A673 (cell line): ENCODE measurements around the gene CACNG4. TPM values are rescaled to one million over a fixed set of nuclear protein-coding genes. Genes with fewer than 3 reads are reported as not detected.

ENCODE experiments used
- BruUV-seq: library from RNA; stranded (reverse); fragments of 400-500 nt; replicated peaks from 2 replicates; lab custom pipeline; 2021; lab: Mats Ljungman, UMichigan
- CTCF ChIA-PET: fragments of 300-600 bp; sonication (Branson Sonifier 250); formaldehyde crosslinking; loops from one replicate; lab custom pipeline; 2022; ENCODE audit warnings: antibody characterized with exemption; lab: Charles Lee
- POLR2A ChIA-PET: fragments of 300-600 bp; sonication (Branson Sonifier 250); formaldehyde crosslinking; loops from one replicate; lab custom pipeline; 2022; ENCODE audit warnings: antibody characterized with exemption; ENCODE audit not compliant: low non-redundant PET; lab: Charles Lee
- DNase-seq: peaks from one replicate; pipeline ENCODE4 v3.0.0-alpha.2; 2015; ENCODE audit warnings: low spot score
- H3K27ac ChIP-seq: fragments of 200-600 bp; sonication (generic); 2 replicates; pipeline ENCODE4 v1.5.1; 2016; ENCODE audit warnings: mixed run types, low read depth, mild to moderate bottlenecking, mixed read lengths, antibody characterized with exemption, low read length; ENCODE audit not compliant: poor library complexity, severe bottlenecking
- H3K27me3 ChIP-seq: fragments of 200-600 bp; sonication (generic); replicated peaks from 2 replicates; pipeline ENCODE4 v1.6.1; 2017; ENCODE audit warnings: mixed run types, low read depth, mild to moderate bottlenecking, mixed read lengths, antibody characterized with exemption, low read length; ENCODE audit not compliant: insufficient read depth, poor library complexity
- H3K36me3 ChIP-seq: fragments of 200-600 bp; sonication (generic); 2 replicates; pipeline ENCODE4 v1.6.1; 2016; ENCODE audit warnings: mixed run types, mild to moderate bottlenecking, mixed read lengths, antibody characterized with exemption, low read length; ENCODE audit not compliant: insufficient read depth, poor library complexity, severe bottlenecking
- H3K4me1 ChIP-seq: fragments of 200-600 bp; sonication (generic); 2 replicates; pipeline ENCODE4 v1.6.1; 2017; ENCODE audit warnings: mixed run types, mild to moderate bottlenecking, mixed read lengths, antibody characterized with exemption, low read length; ENCODE audit not compliant: insufficient read depth, poor library complexity, severe bottlenecking
- H3K4me3 ChIP-seq: fragments of 200-600 bp; sonication (generic); 2 replicates; pipeline ENCODE4 v1.5.1; 2016; ENCODE audit warnings: low read depth, mixed run types, mild to moderate bottlenecking, mixed read lengths, low read length; ENCODE audit not compliant: poor library complexity, severe bottlenecking
- H3K9me3 ChIP-seq: fragments of 200-600 bp; sonication (generic); 2 replicates; pipeline ENCODE4 v1.6.1; 2016; ENCODE audit warnings: mixed run types, low read depth, mild to moderate bottlenecking, mixed read lengths, antibody characterized with exemption, low read length; ENCODE audit not compliant: poor library complexity, severe bottlenecking
- EZH2 ChIP-seq: fragments of 200-600 bp; sonication (generic); IDR thresholded peaks from 2 replicates; pipeline ENCODE4 v1.6.1; 2017; ENCODE audit warnings: borderline replicate concordance, low read depth, mild to moderate bottlenecking, mixed read lengths, antibody characterized with exemption, low read length; ENCODE audit not compliant: poor library complexity, severe bottlenecking
- intact Hi-C: fragments of 100-400 bp; cut with micrococcal nuclease; formaldehyde crosslinking; loops from one replicate; pipeline ENCODE4 v1.10.0; 2022; ENCODE audit not compliant: unreplicated experiment
- total RNA-seq: library from RNA; stranded (reverse); gene quantifications from 2 replicates; pipeline ENCODE4 v1.2.3, GENCODE V29; 2021
- TF ChIP-seq, protein P1 (sequence below): fragments of 300-800, 200-600 bp; sonication (generic); conservative IDR thresholded peaks from 2 replicates; pipeline ENCODE4 v1.5.1; 2017; ENCODE audit warnings: low read depth, mild to moderate bottlenecking, antibody characterized with exemption, low read length, moderate library complexity, mixed read lengths

CACNG4 gene
- total RNA-seq, 1 experiment from 2014 or later, result 9.7 TPM

DNA sequence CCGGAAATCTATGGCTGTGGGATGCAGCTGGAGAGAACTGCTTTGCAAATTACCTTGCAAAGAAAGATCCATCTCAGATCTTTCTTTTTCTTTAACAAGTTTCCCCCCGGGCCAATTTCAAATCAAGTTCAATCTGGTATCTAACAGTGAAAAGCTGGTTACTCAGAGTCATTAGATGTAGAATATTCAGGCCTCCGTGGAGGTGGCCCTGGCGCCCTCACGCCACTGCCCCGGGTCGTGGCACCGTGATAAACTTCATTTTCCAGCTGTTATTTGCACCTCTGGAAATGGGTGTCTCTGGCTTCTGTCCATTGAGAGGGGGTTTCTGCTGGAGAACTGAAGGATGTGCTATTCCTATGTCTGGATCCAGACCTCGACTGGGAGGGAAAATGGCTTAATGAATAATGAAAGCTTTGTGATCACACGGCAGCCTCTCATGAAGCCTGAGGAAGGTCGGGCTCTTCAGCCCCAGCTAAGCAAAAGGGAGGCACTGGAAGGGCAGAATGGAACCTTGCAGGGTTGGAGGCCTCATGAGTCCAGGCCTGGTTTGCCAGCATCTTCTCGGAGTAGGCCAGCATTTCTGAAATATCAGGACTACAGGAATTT is 30.5 kb downstream of the CACNG4 start:
- no peaks in the 10 kb centered on the region for H3K9me3 ChIP-seq
- no peak overlapping the region for H3K4me3 ChIP-seq
- intact Hi-C loops, result no loop called here
- H3K27me3 ChIP-seq, result no peaks in the 10 kb centered on the region
- H3K27ac ChIP-seq, result no peak overlapping the region
- H3K4me1 ChIP-seq, result no peaks in the 10 kb centered on the region
- ChIA-PET CTCF (no interaction called here), POLR2A (no interaction called here)
- H3K36me3 ChIP-seq, result no peaks in the 10 kb centered on the region
- TF ChIP-seq, protein P1, sequence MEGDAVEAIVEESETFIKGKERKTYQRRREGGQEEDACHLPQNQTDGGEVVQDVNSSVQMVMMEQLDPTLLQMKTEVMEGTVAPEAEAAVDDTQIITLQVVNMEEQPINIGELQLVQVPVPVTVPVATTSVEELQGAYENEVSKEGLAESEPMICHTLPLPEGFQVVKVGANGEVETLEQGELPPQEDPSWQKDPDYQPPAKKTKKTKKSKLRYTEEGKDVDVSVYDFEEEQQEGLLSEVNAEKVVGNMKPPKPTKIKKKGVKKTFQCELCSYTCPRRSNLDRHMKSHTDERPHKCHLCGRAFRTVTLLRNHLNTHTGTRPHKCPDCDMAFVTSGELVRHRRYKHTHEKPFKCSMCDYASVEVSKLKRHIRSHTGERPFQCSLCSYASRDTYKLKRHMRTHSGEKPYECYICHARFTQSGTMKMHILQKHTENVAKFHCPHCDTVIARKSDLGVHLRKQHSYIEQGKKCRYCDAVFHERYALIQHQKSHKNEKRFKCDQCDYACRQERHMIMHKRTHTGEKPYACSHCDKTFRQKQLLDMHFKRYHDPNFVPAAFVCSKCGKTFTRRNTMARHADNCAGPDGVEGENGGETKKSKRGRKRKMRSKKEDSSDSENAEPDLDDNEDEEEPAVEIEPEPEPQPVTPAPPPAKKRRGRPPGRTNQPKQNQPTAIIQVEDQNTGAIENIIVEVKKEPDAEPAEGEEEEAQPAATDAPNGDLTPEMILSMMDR, result no peak
- TF ChIP-seq EZH2, result no peak
- DNase-seq, result no peak
- no TSS peak for BruUV-seq

DNA sequence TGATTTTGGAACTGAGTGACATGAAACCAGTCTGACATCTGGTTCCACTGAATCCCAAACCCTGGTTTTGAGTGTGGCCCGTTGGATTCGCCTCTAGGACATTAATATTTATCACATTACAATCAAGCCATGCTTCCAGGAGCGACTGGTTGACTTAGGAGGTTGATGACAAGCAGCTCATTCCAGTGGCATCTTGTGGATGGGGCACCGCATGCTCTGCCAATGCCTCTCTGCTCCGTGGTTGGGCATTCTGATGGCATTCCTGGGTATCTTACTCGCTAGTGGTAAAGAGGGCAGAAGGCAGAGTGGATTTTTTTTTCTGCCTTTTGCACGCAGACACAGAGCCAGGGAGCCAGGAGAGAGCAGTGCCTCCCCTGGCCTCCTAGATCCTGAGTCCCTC is 31.4 kb downstream of the CACNG4 start:
- BruUV-seq, result no TSS peak
- no peaks in the 10 kb centered on the region for H3K9me3 ChIP-seq
- H3K27ac ChIP-seq, result no peak overlapping the region
- no peaks in the 10 kb centered on the region for H3K36me3 ChIP-seq
- no peaks in the 10 kb centered on the region for H3K27me3 ChIP-seq
- CTCF ChIA-PET, result no interaction called here
- H3K4me3 ChIP-seq, result no peak overlapping the region
- DNase-seq, result no peak
- TF ChIP-seq EZH2, result no peak
- TF ChIP-seq, protein P1, result no peak
- POLR2A ChIA-PET, result no interaction called here
- no peaks in the 10 kb centered on the region for H3K4me1 ChIP-seq
- intact Hi-C loops, result no loop called here

DNA sequence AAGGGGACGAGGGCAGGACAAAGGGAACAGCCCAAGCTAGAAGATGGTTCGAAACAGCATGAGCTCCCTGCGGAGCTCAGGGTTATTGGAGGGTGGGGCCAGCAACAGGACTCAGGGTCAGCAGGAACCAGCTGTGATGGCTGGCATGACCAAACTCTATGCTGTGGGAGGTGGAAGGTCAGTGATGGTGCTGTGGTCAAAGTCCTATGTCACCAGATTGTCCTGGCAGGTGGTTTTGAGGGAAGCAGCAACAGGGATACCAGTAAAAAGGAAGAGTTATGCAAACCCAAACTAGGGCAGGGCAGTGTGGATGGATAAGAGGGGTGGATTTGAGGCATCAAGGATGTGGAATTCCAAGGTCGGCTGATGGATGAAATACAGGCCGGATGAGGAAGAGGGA is 32.4 kb downstream of the CACNG4 start:
- Histone ChIP-seq H3K4me1 (no peaks in the 10 kb centered on the region), H3K27ac (no peak overlapping the region), H3K36me3 (no peaks in the 10 kb centered on the region), H3K4me3 (no peak overlapping the region), H3K27me3 (no peaks in the 10 kb centered on the region), H3K9me3 (no peaks in the 10 kb centered on the region)
- no peak for DNase-seq
- intact Hi-C loops, result no loop called here
- CTCF ChIA-PET, result no interaction called here
- no peak for TF ChIP-seq EZH2
- TF ChIP-seq, protein P1, result no peak
- BruUV-seq, result no TSS peak
- POLR2A ChIA-PET, result no interaction called here
